HG03045 (cell line): ENCODE data around the gene SVOPL.

ENCODE experiments used
- ATAC-seq: cut with Tn5 transposase; IDR thresholded peaks from one replicate; pipeline ENCODE4 v1.9.1; 2021; ENCODE audit warnings: mild to moderate bottlenecking, moderate library complexity; ENCODE audit not compliant: unreplicated experiment

SVOPL gene

GRCh38 chr7:138662076-138662990 lies 38.8 kb downstream of the SVOPL start:
- no peak for ATAC-seq

- ATAC-seq: no peak
These were observed 40.0 kb downstream of the SVOPL start for GRCh38 chr7:138661069-138661635.

- ATAC-seq: no peak
These were observed 42.3 kb downstream of the SVOPL start for GRCh38 chr7:138658889-138659288.

GRCh38 chr7:138657854-138658386 lies 43.2 kb downstream of the SVOPL start:
- no peak for ATAC-seq

GRCh38 chr7:138656952-138657351 lies 44.2 kb downstream of the SVOPL start:
- no peak for ATAC-seq

- ATAC-seq: no peak
These were observed 46.5 kb downstream of the SVOPL start for GRCh38 chr7:138654616-138655015.

- ATAC-seq: no peak
These were observed 51.7 kb downstream of the SVOPL start for GRCh38 chr7:138649506-138649905.

GRCh38 chr7:138645284-138645683 lies 55.9 kb downstream of the SVOPL start:
- ATAC-seq: no peak

GRCh38 chr7:138632826-138633602 lies 68.1 kb downstream of the SVOPL start:
- no peak for ATAC-seq

- ATAC-seq: no peak
These were observed 68.8 kb downstream of the SVOPL start for GRCh38 chr7:138632384-138632783.

- no peak for ATAC-seq
These were observed 71.0 kb downstream of the SVOPL start for GRCh38 chr7:138630059-138630610.

GRCh38 chr7:138627361-138627760 lies 73.8 kb downstream of the SVOPL start:
- ATAC-seq: no peak

GRCh38 chr7:138626846-138627245 lies 74.3 kb downstream of the SVOPL start:
- ATAC-seq: no peak

- no peak for ATAC-seq
These were observed 75.3 kb downstream of the SVOPL start for GRCh38 chr7:138625849-138626230.

- ATAC-seq: no peak
These were observed 75.9 kb downstream of the SVOPL start for GRCh38 chr7:138625084-138625848.

- ATAC-seq: no peak
These were observed 78.3 kb downstream of the SVOPL start for GRCh38 chr7:138622841-138623240.

- ATAC-seq: no peak
These were observed 82.2 kb downstream of the SVOPL start for GRCh38 chr7:138618933-138619332.

GRCh38 chr7:138618506-138618905 lies 82.7 kb downstream of the SVOPL start:
- ATAC-seq: no peak

GRCh38 chr7:138616085-138616484 lies 85.1 kb downstream of the SVOPL start:
- ATAC-seq: no peak

- no peak for ATAC-seq
These were observed 87.5 kb downstream of the SVOPL start for GRCh38 chr7:138613630-138614029.
